Subcutaneous adipose tissue (tissue), 4 donors: ENCODE results near the gene ACTR6. TPM values are rescaled to one million over a fixed set of nuclear protein-coding genes. Genes with fewer than 3 reads are reported as not detected.

Source experiments
- total RNA-seq, 4 donors: library from RNA; depleted of rRNA; stranded (reverse); fragments of >200 nt; gene quantifications; one replicate each; pipeline ENCODE4 v1.1.0, GENCODE V29; 2016
- TF ChIP-seq, protein P1 (sequence below): fragments of 450-650 bp; IDR thresholded peaks from one replicate; pipeline ENCODE4 v1.5.1; 2016; ENCODE audit warnings: low read depth, mild to moderate bottlenecking, control low read depth, antibody characterized with exemption, moderate library complexity

ACTR6 gene
- total RNA-seq, 4 donors from 2014 or later, result 14.3 to 43.4 (median 19.9) TPM

DNA sequence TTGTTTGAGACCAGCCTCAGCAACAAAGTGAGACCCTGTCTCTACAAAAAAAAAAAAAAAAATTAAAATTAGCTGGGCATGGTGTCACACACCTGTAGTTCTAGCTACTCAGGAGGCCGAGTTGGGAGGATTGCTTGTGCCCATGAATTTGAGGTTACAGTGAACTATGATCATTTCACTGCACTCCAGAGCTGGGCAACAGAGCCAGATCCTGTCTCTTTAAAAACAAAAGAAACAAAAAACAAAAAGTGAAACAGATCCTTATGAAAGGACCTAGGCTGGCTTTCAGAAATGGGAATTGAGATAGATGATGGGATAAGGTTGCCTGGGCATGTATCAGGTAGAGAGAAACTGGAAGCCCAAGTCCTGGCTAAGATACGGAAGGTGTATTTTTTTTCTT is 13.9 kb downstream of the ACTR6 start:
- TF ChIP-seq, protein P1, sequence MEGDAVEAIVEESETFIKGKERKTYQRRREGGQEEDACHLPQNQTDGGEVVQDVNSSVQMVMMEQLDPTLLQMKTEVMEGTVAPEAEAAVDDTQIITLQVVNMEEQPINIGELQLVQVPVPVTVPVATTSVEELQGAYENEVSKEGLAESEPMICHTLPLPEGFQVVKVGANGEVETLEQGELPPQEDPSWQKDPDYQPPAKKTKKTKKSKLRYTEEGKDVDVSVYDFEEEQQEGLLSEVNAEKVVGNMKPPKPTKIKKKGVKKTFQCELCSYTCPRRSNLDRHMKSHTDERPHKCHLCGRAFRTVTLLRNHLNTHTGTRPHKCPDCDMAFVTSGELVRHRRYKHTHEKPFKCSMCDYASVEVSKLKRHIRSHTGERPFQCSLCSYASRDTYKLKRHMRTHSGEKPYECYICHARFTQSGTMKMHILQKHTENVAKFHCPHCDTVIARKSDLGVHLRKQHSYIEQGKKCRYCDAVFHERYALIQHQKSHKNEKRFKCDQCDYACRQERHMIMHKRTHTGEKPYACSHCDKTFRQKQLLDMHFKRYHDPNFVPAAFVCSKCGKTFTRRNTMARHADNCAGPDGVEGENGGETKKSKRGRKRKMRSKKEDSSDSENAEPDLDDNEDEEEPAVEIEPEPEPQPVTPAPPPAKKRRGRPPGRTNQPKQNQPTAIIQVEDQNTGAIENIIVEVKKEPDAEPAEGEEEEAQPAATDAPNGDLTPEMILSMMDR, result no peak

- TF ChIP-seq, protein P1, result no peak
Observed at GRCh38 chr12:100215209-100215608, 14.6 kb downstream of the ACTR6 start.

GRCh38 chr12:100216337-100216736 is 15.7 kb downstream of the ACTR6 start:
- TF ChIP-seq, protein P1, result no peak

DNA sequence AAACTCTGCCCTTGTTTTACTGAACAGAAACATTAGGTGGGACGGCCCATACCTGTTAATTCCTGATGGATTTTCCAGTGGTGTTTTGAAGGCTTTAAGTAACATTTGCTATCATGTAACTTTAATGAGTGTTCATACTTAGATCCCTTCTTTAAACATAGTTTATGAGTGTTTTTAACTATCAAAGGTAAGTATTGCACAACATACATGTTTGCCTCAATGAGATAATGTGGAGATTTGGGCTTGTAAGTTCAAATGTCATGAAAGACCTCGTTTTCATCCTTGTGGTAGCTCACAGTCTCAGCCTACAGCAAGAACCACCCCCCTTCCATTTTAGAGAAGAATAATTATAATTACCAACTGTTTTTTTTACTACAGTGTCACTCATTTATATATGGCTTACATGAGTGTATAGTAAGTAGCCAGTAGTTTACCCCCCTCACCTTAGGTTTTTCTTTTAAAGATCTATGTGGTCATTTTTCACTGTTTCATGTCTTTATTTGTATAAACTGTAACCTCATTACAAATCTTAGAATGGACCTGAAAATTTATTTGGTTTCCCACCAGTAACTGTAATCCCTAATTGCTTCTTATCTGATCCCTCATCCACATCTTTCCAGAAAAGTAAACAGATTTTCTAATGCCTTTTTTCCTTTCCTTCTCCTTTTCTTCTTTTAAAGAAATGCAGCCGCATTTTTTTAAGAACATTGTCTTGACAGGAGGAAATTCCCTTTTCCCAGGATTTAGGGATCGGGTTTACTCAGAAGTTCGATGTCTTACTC is 18.9 kb downstream of the ACTR6 start:
- TF ChIP-seq, protein P1, result no peak

DNA sequence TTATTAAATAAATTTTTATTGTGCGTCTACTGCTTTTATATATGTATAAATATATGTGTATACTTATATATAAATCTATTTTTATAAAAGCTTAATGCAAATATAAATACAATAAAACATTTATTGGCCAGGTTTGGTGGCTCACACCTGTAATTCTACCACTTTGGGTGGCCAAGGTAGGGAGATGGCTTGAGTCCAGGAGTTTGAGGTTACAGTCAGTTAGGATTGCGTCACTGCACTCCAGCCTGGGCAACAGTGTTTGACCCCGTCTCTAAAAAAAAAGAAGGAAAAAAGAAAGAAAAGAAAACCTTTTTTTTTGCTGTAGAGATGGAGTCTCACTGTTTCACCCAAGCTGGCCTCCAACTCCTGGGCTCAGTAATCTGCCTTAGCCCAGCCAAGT is 20.9 kb downstream of the ACTR6 start:
- TF ChIP-seq, protein P1, result no peak

- TF ChIP-seq, protein P1, result no peak
Observed at GRCh38 chr12:100225491-100225890, 24.9 kb downstream of the ACTR6 start.

DNA sequence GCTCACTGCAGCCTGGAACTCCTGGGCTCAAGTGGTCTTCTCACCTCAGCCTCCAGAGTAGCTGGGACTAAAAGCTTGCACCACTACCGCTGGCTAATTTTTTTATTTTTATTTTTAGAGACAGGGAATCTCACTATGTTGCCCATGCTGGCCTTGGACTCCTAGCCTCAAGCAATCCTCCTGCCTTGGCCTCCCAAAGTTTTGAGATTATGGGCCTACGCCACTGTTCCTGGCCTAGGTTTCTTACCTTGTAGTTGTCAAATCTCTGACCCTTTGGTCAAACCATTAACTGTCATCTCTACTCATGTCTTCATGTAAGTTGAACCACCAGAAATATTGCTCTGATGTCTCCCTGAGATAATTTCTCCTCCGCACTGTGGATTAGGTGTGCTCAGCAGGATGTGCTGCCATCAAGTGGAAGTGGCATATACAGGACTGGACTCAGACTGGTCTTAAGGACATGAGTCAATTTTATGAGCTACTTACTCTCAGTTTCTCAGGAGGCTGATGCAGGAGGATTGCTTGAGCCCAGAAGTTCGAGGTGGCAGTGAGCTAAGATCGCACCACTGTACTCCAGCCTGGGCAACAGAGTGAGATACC is 28.5 kb downstream of the ACTR6 start:
- TF ChIP-seq, protein P1, result no peak
